BE2C (cell line): ENCODE results near the gene TRAPPC3L.

Experiments
- DNase-seq: peaks from one replicate; pipeline ENCODE4 v3.0.0-alpha.2; 2020
- H3K27me3 ChIP-seq: fragments of 250-450 bp; sonication (Bioruptor Pico); 2 replicates; pipeline ENCODE4 v1.5.1; 2020; ENCODE audit warnings: mild to moderate bottlenecking
- H3K36me3 ChIP-seq: fragments of 250-450 bp; sonication (Bioruptor Pico); 2 replicates; pipeline ENCODE4 v1.5.1; 2020; ENCODE audit warnings: mild to moderate bottlenecking
- H3K4me1 ChIP-seq: fragments of 250-450 bp; sonication (Bioruptor Pico); 2 replicates; pipeline ENCODE4 v1.5.1; 2020
- H3K4me3 ChIP-seq: 2 replicates; pipeline ENCODE4 v1.5.1; 2011; ENCODE audit warnings: low read depth, low read length
- H3K9me3 ChIP-seq: fragments of 250-450 bp; sonication (Bioruptor Pico); 2 replicates; pipeline ENCODE4 v1.5.1; 2020
- CTCF ChIP-seq: IDR thresholded peaks from 2 replicates; pipeline ENCODE4 v1.5.1; 2012; ENCODE audit warnings: mild to moderate bottlenecking, low read depth, low read length

TRAPPC3L gene

GRCh38 chr6:116536216-116536621, 9.3 kb downstream of the TRAPPC3L start:
- H3K4me3 ChIP-seq: no peak overlapping the region
- no peaks in the 10 kb centered on the region for H3K4me1 ChIP-seq
- TF ChIP-seq CTCF: peak; percentile 76
- peak; percentile 31 for DNase-seq
- peaks cover 8% of the 10 kb centered on the region; the same call in 1 of the 2 replicates for H3K27me3 ChIP-seq
- no peaks in the 10 kb centered on the region for H3K36me3 ChIP-seq
- no peaks in the 10 kb centered on the region for H3K9me3 ChIP-seq

GRCh38 chr6:116535109-116535508, 10.4 kb downstream of the TRAPPC3L start:
- TF ChIP-seq CTCF: no peak
- H3K36me3 ChIP-seq: no peaks in the 10 kb centered on the region
- no peaks in the 10 kb centered on the region for H3K4me1 ChIP-seq
- DNase-seq: no peak
- H3K9me3 ChIP-seq: no peaks in the 10 kb centered on the region
- 0 out of 2 replicates have a peak, but pooled peaks cover 4% of the 10 kb centered on the region for H3K27me3 ChIP-seq
- H3K4me3 ChIP-seq: no peak overlapping the region

GRCh38 chr6:116533233-116533957, 12.1 kb downstream of the TRAPPC3L start:
- Histone ChIP-seq H3K9me3 (no peaks in the 10 kb centered on the region), H3K4me3 (no peak overlapping the region), H3K4me1 (no peaks in the 10 kb centered on the region), H3K27me3 (0 out of 2 replicates have a peak, but pooled peaks cover 4% of the 10 kb centered on the region), H3K36me3 (no peaks in the 10 kb centered on the region)
- no peak for DNase-seq
- no peak for TF ChIP-seq CTCF

- TF ChIP-seq CTCF: peak; percentile 80
- Histone ChIP-seq H3K36me3 (no peaks in the 10 kb centered on the region), H3K4me3 (no peak overlapping the region), H3K9me3 (no peaks in the 10 kb centered on the region), H3K4me1 (no peaks in the 10 kb centered on the region), H3K27me3 (0 out of 2 replicates have a peak, but pooled peaks cover 4% of the 10 kb centered on the region)
- peak; percentile 60 for DNase-seq
Observed at GRCh38 chr6:116531675-116532570, 13.6 kb downstream of the TRAPPC3L start.

GRCh38 chr6:116530436-116530835, 15.0 kb downstream of the TRAPPC3L start:
- no peak for TF ChIP-seq CTCF
- no peaks in the 10 kb centered on the region for H3K4me1 ChIP-seq
- no peak for DNase-seq

More at GRCh38 chr6:116530436-116530835, 15.0 kb downstream of the TRAPPC3L start:
- Histone ChIP-seq H3K9me3 (no peaks in the 10 kb centered on the region), H3K4me3 (no peak overlapping the region), H3K27me3 (0 out of 2 replicates have a peak, but pooled peaks cover 4% of the 10 kb centered on the region), H3K36me3 (no peaks in the 10 kb centered on the region)
